SK-N-SH treated with all-trans-retinoic acid at 6 μM for 48 hours (cell line): ENCODE measurements around the gene CPT1A.

Source experiments
- ATAC-seq: fragments of 200-7000 bp; cut with Tn5 transposase; 3 replicates; pipeline ENCODE4 v1.9.1; 2020; ENCODE audit warnings: mild to moderate bottlenecking, moderate library complexity
- ARNTL ChIP-seq: fragments of 450-650 bp; formaldehyde crosslinking; IDR thresholded peaks from 2 replicates; pipeline ENCODE4 v1.5.0; 2020; ENCODE audit warnings: low read depth, mild to moderate bottlenecking, moderate library complexity, borderline replicate concordance
- BACH2 ChIP-seq: fragments of 250-450 bp; sonication (Bioruptor Pico); IDR thresholded peaks from 2 replicates; pipeline ENCODE4 v1.9.0; 2021; ENCODE audit warnings: mild to moderate bottlenecking, borderline replicate concordance
- CSDC2 ChIP-seq: fragments of 250-450 bp; sonication (Bioruptor Pico); IDR thresholded peaks from 2 replicates; pipeline ENCODE4 v1.5.0; 2020; ENCODE audit warnings: mild to moderate bottlenecking, moderate library complexity
- CSRNP3 ChIP-seq: fragments of 250-450 bp; sonication (Bioruptor Pico); IDR thresholded peaks from 2 replicates; pipeline ENCODE4 v1.5.1; 2021; ENCODE audit warnings: mild to moderate bottlenecking, moderate library complexity
- ESRRG ChIP-seq: fragments of 250-450 bp; sonication (Bioruptor Pico); IDR thresholded peaks from 2 replicates; pipeline ENCODE4 v1.6.1; 2021; ENCODE audit warnings: mild to moderate bottlenecking
- ISL1 ChIP-seq: fragments of 250-450 bp; sonication (Bioruptor Pico); IDR thresholded peaks from 2 replicates; pipeline ENCODE4 v2.1.2; 2022; ENCODE audit warnings: mild to moderate bottlenecking, moderate library complexity
- OSR1 ChIP-seq: fragments of 250-450 bp; sonication (Bioruptor Pico); IDR thresholded peaks from 2 replicates; pipeline ENCODE4 v1.8.0; 2022; ENCODE audit warnings: moderate library complexity, mild to moderate bottlenecking, inconsistent platforms
- POU6F1 ChIP-seq: fragments of 250-450 bp; sonication (Bioruptor Pico); IDR thresholded peaks from 2 replicates; pipeline ENCODE4 v1.8.0; 2021; ENCODE audit warnings: low read depth, mild to moderate bottlenecking, moderate library complexity, borderline replicate concordance
- PPARA ChIP-seq: fragments of 250-450 bp; sonication (Bioruptor Pico); IDR thresholded peaks from 2 replicates; pipeline ENCODE4 v1.5.0; 2020; ENCODE audit warnings: mild to moderate bottlenecking, borderline replicate concordance
- RARB ChIP-seq: fragments of 250-450 bp; sonication (Bioruptor Pico); IDR thresholded peaks from 2 replicates; pipeline ENCODE4 v1.8.0; 2021; ENCODE audit warnings: mild to moderate bottlenecking, moderate library complexity
- SNAI2 ChIP-seq: fragments of 250-450 bp; sonication (Bioruptor Pico); IDR thresholded peaks from 2 replicates; pipeline ENCODE4 v1.5.0; 2020; ENCODE audit warnings: mild to moderate bottlenecking, moderate library complexity
- TOX ChIP-seq: fragments of 250-450 bp; sonication (Bioruptor Pico); IDR thresholded peaks from 2 replicates; pipeline ENCODE4 v1.8.0; 2021; ENCODE audit warnings: mild to moderate bottlenecking, moderate library complexity, borderline replicate concordance
- TSHZ2 ChIP-seq: fragments of 250-450 bp; sonication (Bioruptor Pico); IDR thresholded peaks from 2 replicates; pipeline ENCODE4 v1.5.0; 2020; ENCODE audit warnings: mild to moderate bottlenecking, moderate library complexity
- ZC3H10 ChIP-seq: fragments of 250-450 bp; sonication (Bioruptor Pico); IDR thresholded peaks from 2 replicates; pipeline ENCODE4 v1.5.1; 2021; ENCODE audit warnings: mild to moderate bottlenecking, moderate library complexity
- ZFP3 ChIP-seq: fragments of 250-450 bp; sonication (Bioruptor Pico); IDR thresholded peaks from 2 replicates; pipeline ENCODE4 v1.5.0; 2020; ENCODE audit warnings: mild to moderate bottlenecking, moderate library complexity
- ZFP30 ChIP-seq: fragments of 450-650 bp; formaldehyde crosslinking; IDR thresholded peaks from 2 replicates; pipeline ENCODE4 v1.5.0; 2022; ENCODE audit warnings: mild to moderate bottlenecking, moderate library complexity
- ZNF565 ChIP-seq: fragments of 450-650 bp; formaldehyde crosslinking; conservative IDR thresholded peaks from 2 replicates; pipeline ENCODE4 v1.5.0; 2020; ENCODE audit warnings: low read depth, mild to moderate bottlenecking, moderate library complexity
- ZNF70 ChIP-seq: fragments of 450-650 bp; formaldehyde crosslinking; IDR thresholded peaks from 2 replicates; pipeline ENCODE4 v1.5.0; 2020; ENCODE audit warnings: mild to moderate bottlenecking, moderate library complexity
- ZNF8 ChIP-seq: fragments of 450-650 bp; formaldehyde crosslinking; IDR thresholded peaks from 2 replicates; pipeline ENCODE4 v1.5.0; 2020; ENCODE audit warnings: mild to moderate bottlenecking, moderate library complexity
- TF ChIP-seq, protein P1 (sequence below): fragments of 250-450 bp; sonication (Bioruptor Pico); IDR thresholded peaks from 2 replicates; pipeline ENCODE4 v1.5.1; 2020; ENCODE audit warnings: low read depth, mild to moderate bottlenecking, moderate library complexity

The CPT1A gene

GRCh38 chr11:68816251-68816776 lies 25.4 kb downstream of the CPT1A start (continued):
- TF ChIP-seq TSHZ2 (CRISPR knock-in tag) (no peak), RARB (CRISPR knock-in tag) (no peak), ZC3H10 (CRISPR knock-in tag) (no peak), ZNF565 (CRISPR knock-in tag) (no peak), SNAI2 (CRISPR knock-in tag) (no peak), TOX (CRISPR knock-in tag) (no peak), ISL1 (CRISPR knock-in tag) (no peak), OSR1 (no peak), ARNTL (CRISPR knock-in tag) (no peak)
- TF ChIP-seq, protein P1, sequence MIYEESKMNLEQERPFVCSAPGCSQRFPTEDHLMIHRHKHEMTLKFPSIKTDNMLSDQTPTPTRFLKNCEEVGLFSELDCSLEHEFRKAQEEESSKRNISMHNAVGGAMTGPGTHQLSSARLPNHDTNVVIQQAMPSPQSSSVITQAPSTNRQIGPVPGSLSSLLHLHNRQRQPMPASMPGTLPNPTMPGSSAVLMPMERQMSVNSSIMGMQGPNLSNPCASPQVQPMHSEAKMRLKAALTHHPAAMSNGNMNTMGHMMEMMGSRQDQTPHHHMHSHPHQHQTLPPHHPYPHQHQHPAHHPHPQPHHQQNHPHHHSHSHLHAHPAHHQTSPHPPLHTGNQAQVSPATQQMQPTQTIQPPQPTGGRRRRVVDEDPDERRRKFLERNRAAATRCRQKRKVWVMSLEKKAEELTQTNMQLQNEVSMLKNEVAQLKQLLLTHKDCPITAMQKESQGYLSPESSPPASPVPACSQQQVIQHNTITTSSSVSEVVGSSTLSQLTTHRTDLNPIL (CRISPR knock-in tag) = no peak

GRCh38 chr11:68813773-68814172 lies 27.9 kb downstream of the CPT1A start:
- no peak for TF ChIP-seq BACH2 (CRISPR knock-in tag)
- no peak for TF ChIP-seq PPARA (CRISPR knock-in tag)
- no peak for TF ChIP-seq TOX (CRISPR knock-in tag)
- TF ChIP-seq TSHZ2 (CRISPR knock-in tag) = no peak
- no peak for TF ChIP-seq ZNF8 (CRISPR knock-in tag)
- no peak for TF ChIP-seq OSR1
- TF ChIP-seq ZNF565 (CRISPR knock-in tag) = no peak
- no peak for TF ChIP-seq ARNTL (CRISPR knock-in tag)
- no peak for TF ChIP-seq SNAI2 (CRISPR knock-in tag)
- no peak for TF ChIP-seq ZFP30 (CRISPR knock-in tag)
- no peak for TF ChIP-seq ZNF70 (CRISPR knock-in tag)
- TF ChIP-seq RARB (CRISPR knock-in tag) = no peak
- TF ChIP-seq CSRNP3 (CRISPR knock-in tag) = no peak
- no peak for TF ChIP-seq POU6F1 (CRISPR knock-in tag)
- TF ChIP-seq, all 23 proteins: peak for 0
- ATAC-seq = no peak

DNA sequence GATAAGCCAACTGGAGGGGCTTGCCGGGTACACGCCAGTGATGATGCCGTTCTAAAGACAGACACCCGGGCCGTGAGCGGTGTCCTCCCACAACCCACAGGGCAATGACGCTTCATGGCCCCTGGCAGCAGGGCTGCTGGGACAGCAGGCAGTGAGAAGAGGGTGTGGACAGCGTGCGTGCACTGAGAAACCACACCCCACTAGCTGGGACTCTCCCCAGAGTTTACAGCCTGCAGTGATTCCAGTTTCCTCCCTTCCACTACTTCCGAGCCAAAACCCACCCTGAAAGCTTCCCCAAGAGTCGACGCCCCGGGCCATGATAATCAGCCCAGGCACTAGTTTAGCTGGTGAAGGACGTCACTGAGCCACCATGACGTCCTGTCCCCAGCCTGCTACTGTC lies 29.2 kb downstream of the CPT1A start:
- TF ChIP-seq OSR1 = no peak
- no peak for TF ChIP-seq POU6F1 (CRISPR knock-in tag)
- no peak for TF ChIP-seq BACH2 (CRISPR knock-in tag)
- no peak for TF ChIP-seq ZNF565 (CRISPR knock-in tag)
- TF ChIP-seq ZNF8 (CRISPR knock-in tag) = no peak
- TF ChIP-seq ZFP3 = no peak
- TF ChIP-seq, protein P1 (CRISPR knock-in tag) = no peak
- TF ChIP-seq ESRRG = no peak
- TF ChIP-seq RARB (CRISPR knock-in tag) = no peak
- no peak for TF ChIP-seq CSRNP3 (CRISPR knock-in tag)
- no peak for TF ChIP-seq ZNF70 (CRISPR knock-in tag)
- TF ChIP-seq ARNTL (CRISPR knock-in tag) = no peak
- TF ChIP-seq CSDC2 (CRISPR knock-in tag) = no peak
- TF ChIP-seq SNAI2 (CRISPR knock-in tag) = no peak
- no peak for TF ChIP-seq ZC3H10 (CRISPR knock-in tag)

More for the DNA sequence above, 29.2 kb downstream of the CPT1A start:
- no peak for ATAC-seq
